Lung (tissue), 13 donors: ENCODE results near the gene MECR. TPM values are rescaled to one million over a fixed set of nuclear protein-coding genes. Genes with fewer than 3 reads are reported as not detected.

ENCODE experiments used
- ATAC-seq: fragments of 200-7000 bp; cut with Tn5 transposase; one replicate; pipeline ENCODE4 v1.9.1; 2020; ENCODE audit warnings: moderate number of reproducible peaks; ENCODE audit not compliant: insufficient read depth, low FRiP score
- DNase-seq, 3 donors: peaks; one replicate each; pipeline ENCODE4 v3.0.0-alpha.2; 2013 to 2017
- H3K27ac ChIP-seq, 2 donors: one replicate each; pipeline ENCODE4 v1.5.1; 2013; ENCODE audit warnings: mild to moderate bottlenecking in 2 of 2, moderate library complexity in 2 of 2, control low read depth in 1 of 2, inconsistent platforms in 1 of 2, low read depth in 1 of 2, low read length in 1 of 2
- H3K27me3 ChIP-seq, 3 donors: one replicate each; pipeline ENCODE4 v1.5.1; 2013; ENCODE audit warnings: low read length in 2 of 3; ENCODE audit not compliant: control insufficient read depth in 3 of 3, insufficient read depth in 3 of 3
- H3K36me3 ChIP-seq, 4 donors: one replicate each; pipeline ENCODE4 v1.5.1; 2013; ENCODE audit warnings: low read length in 4 of 4, mild to moderate bottlenecking in 1 of 4, moderate library complexity in 1 of 4; ENCODE audit not compliant: control insufficient read depth in 4 of 4, insufficient read depth in 4 of 4
- H3K4me1 ChIP-seq, 5 donors: one replicate each; pipeline ENCODE4 v1.5.1; 2013; ENCODE audit warnings: low read length in 5 of 5, mild to moderate bottlenecking in 2 of 5, moderate library complexity in 1 of 5; ENCODE audit not compliant: control insufficient read depth in 5 of 5, insufficient read depth in 5 of 5
- H3K4me3 ChIP-seq: one replicate; pipeline ENCODE4 v1.5.1; 2013; ENCODE audit warnings: mild to moderate bottlenecking, control low read depth, moderate library complexity
- H3K9ac ChIP-seq, 2 donors: one replicate each; pipeline ENCODE4 v1.5.1; 2013; ENCODE audit warnings: low read length in 2 of 2, control low read depth in 1 of 2; ENCODE audit not compliant: insufficient read depth in 1 of 2
- H3K9me3 ChIP-seq, 4 donors: one replicate each; pipeline ENCODE4 v1.5.1; 2013; ENCODE audit warnings: low read length in 3 of 4, mild to moderate bottlenecking in 1 of 4, moderate library complexity in 1 of 4; ENCODE audit not compliant: control insufficient read depth in 4 of 4, insufficient read depth in 3 of 4
- WGBS, 2 donors: extraction: QIAGEN DNeasy Blood & Tissue Kit; methylation state at CpG; one replicate each; pipeline ENCODE4 v1.1.7; 2013; 5-methylcytosine and 5-hydroxymethylcytosine counted together
- polyA plus RNA-seq, 2 donors: library from polyadenylated mRNA; stranded (reverse); fragments of 200-250 nt; gene quantifications; one replicate each; pipeline ENCODE4 v1.2.1, GENCODE V29; 2013
- small RNA-seq: library from RNA; depleted of rRNA; stranded (forward); fragments of <200 nt; gene quantifications from one replicate; pipeline ENCODE3, GENCODE V24; 2014; ENCODE audit warnings: low replicate concordance
- total RNA-seq, 2 donors: library from RNA; depleted of rRNA in 1 of 2; stranded (reverse); fragments of >200 nt in 1 of 2; gene quantifications; one replicate each; pipeline ENCODE4 v1.2.1, GENCODE V29; 2014 to 2021
- TF ChIP-seq, protein P1 (sequence below): IDR thresholded peaks from 2 replicates; pipeline ENCODE4 v1.5.1; 2012; ENCODE audit warnings: mild to moderate bottlenecking; ENCODE audit errors: control extremely low read depth, extremely low read depth
- donor health status: control.
- donor health status: control.
- donor health status: Bipolar disorder and iron deficiency.
- donor health status: healthy.
- donor health status: DM: yes; HTN: yes; CAD: no.

MECR gene
- total and polyA plus RNA-seq, 4 donors, result 18.0 to 30.1 (median 23.2) TPM

DNA sequence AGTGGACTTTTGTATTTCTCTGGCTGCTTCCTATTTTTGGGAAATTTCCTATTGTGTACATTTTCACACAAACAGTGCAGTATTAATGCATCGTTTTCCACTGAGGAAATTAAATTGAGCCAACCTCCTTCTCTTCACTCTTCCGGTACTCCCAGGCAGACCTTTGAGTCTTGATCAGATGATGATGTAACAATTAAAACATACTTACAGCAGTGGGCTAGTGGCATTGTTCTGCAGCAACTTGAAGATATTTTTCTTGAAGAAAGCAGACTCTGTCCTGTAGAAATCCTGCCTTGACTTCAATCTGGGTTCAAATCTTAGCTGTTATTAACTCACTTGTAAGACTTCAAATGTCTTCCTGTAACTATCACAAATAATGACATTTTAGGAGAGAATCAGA lies 88.0 kb downstream of the MECR start:
- 83 to 86% methylated on average over 2 of the region's 2 CpGs for WGBS, 2 donors

More for the DNA sequence above, 88.0 kb downstream of the MECR start:
- Histone ChIP-seq H3K36me3 (peaks cover 14 to 16% (median 14%) of the 10 kb centered on the region in 4 donors), H3K4me3 (no peak overlapping the region), H3K27ac (no peak overlapping the region), H3K4me1 (no peaks in the 10 kb centered on the region), H3K9me3 (no peaks in the 10 kb centered on the region), H3K27me3 (no peaks in the 10 kb centered on the region), H3K9ac (no peak overlapping the region)
- TF ChIP-seq, protein P1, sequence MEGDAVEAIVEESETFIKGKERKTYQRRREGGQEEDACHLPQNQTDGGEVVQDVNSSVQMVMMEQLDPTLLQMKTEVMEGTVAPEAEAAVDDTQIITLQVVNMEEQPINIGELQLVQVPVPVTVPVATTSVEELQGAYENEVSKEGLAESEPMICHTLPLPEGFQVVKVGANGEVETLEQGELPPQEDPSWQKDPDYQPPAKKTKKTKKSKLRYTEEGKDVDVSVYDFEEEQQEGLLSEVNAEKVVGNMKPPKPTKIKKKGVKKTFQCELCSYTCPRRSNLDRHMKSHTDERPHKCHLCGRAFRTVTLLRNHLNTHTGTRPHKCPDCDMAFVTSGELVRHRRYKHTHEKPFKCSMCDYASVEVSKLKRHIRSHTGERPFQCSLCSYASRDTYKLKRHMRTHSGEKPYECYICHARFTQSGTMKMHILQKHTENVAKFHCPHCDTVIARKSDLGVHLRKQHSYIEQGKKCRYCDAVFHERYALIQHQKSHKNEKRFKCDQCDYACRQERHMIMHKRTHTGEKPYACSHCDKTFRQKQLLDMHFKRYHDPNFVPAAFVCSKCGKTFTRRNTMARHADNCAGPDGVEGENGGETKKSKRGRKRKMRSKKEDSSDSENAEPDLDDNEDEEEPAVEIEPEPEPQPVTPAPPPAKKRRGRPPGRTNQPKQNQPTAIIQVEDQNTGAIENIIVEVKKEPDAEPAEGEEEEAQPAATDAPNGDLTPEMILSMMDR, result no peak
- no peak for ATAC-seq
- DNase-seq, result no peak

Small RNA genes within 50 kb of the gene (small RNA-seq; reads per million reads assigned to genes)
- gene RF02271, result not detected

Other genes with a start within 250 kb of the MECR start
- gene TMEM200B, start 107.0 kb downstream of the MECR start, total RNA-seq, result 10 to 100 TPM in 1 of 2 donors, 1 to 10 TPM in 1; 6.0 to 10.5 TPM
- gene TMEM200B, start 107.0 kb downstream of the MECR start, polyA plus RNA-seq, result 1 to 10 TPM; 1.9 to 3.4 TPM
- gene SRSF4, start 49.0 kb downstream of the MECR start, total RNA-seq, result 10 to 100 TPM; 66.2 to 69.1 TPM
- 10 to 100 TPM; 56.7 to 69.3 TPM for gene SRSF4, start 49.0 kb downstream of the MECR start, polyA plus RNA-seq
- gene PTPRU, start 5.6 kb upstream of the MECR start, total RNA-seq, result 10 to 100 TPM; 22.6 to 55.3 TPM
- 10 to 100 TPM; 22.9 to 42.9 TPM for gene PTPRU, start 5.6 kb upstream of the MECR start, polyA plus RNA-seq